Testis (tissue), 3 donors: ENCODE data around the gene IL4I1. TPM values are rescaled to one million over a fixed set of nuclear protein-coding genes. Genes with fewer than 3 reads are reported as not detected.

Experiments
- DNase-seq: peaks from one replicate; pipeline ENCODE4 v3.0.0-alpha.2; 2019
- H3K27ac ChIP-seq, 2 donors: fragments of 200-600 bp; sonication (generic); one replicate each; pipeline ENCODE4 v1.5.1; 2019
- H3K27me3 ChIP-seq: fragments of 200-600 bp; sonication (generic); one replicate; pipeline ENCODE4 v1.5.1; 2019
- H3K36me3 ChIP-seq: fragments of 200-600 bp; sonication (generic); one replicate; pipeline ENCODE4 v1.5.1; 2017; ENCODE audit warnings: low read depth; ENCODE audit errors: missing control alignments
- H3K4me1 ChIP-seq: fragments of 200-600 bp; sonication (generic); one replicate; pipeline ENCODE4 v1.5.1; 2019
- H3K4me3 ChIP-seq, 2 donors: fragments of 200-600 bp; sonication (generic); one replicate each; pipeline ENCODE4 v1.5.1; 2017 to 2019
- H3K9me3 ChIP-seq: fragments of 200-600 bp; sonication (generic); one replicate; pipeline ENCODE4 v1.5.1; 2017
- CTCF ChIP-seq, 3 experiments: fragments of 450-650 bp in 2 of 3; fragments of 200-600 bp in 1 of 3; sonication (generic) in 1 of 3; IDR thresholded peaks; one replicate each; pipeline ENCODE4 v1.5.1; 2016 to 2019; ENCODE audit warnings: antibody characterized with exemption in 3 of 3, mild to moderate bottlenecking in 2 of 3, moderate library complexity in 1 of 3
- POLR2A ChIP-seq: fragments of 450-650 bp; IDR thresholded peaks from one replicate; pipeline ENCODE4 v1.6.1; 2017; ENCODE audit warnings: antibody characterized with exemption, mild to moderate bottlenecking, moderate library complexity
- WGBS, 2 donors: methylation state at CpG; one replicate each; pipeline ENCODE4 v1.1.5; 2018; 5-methylcytosine and 5-hydroxymethylcytosine counted together
- intact Hi-C: fragments of 100-400 bp; cut with DNase I; formaldehyde crosslinking; loops from one replicate; pipeline ENCODE4 v1.15.1; 2023; ENCODE audit warnings: low total_unique reads
- polyA plus RNA-seq: library from polyadenylated mRNA; stranded (reverse); fragments of 350-450 nt; fragmentation: Illumina TruSeq; extraction: RNeasy Lipid Tissue Mini Kit (QIAGEN cat#74804); gene quantifications from one replicate; pipeline ENCODE4 v1.2.3, GENCODE V29; 2014; ENCODE audit warnings: low read depth, low replicate concordance; ENCODE audit not compliant: insufficient read depth
- total RNA-seq, 2 donors: library from RNA; depleted of rRNA; stranded (reverse); fragments of >200 nt; gene quantifications; one replicate each; pipeline ENCODE4 v1.2.3, GENCODE V29; 2016

IL4I1 gene
- total and polyA plus RNA-seq, 3 donors from 2014 or later: 17.1 to 61.9 (median 20.4) TPM

- DNase-seq: peak; percentile 62
- no peak overlapping the region for H3K4me3 ChIP-seq
- H3K27ac ChIP-seq: peak overlapping the region; percentile 21 to 39
- TF ChIP-seq CTCF (IDR thresholded peaks at IDR 0.05) (no peak), POLR2A (no peak)
- intact Hi-C loops: no loop called here
- H3K27me3 ChIP-seq: no peaks in the 10 kb centered on the region
- H3K9me3 ChIP-seq: no peaks in the 10 kb centered on the region
- peaks cover 30% of the 10 kb centered on the region for H3K4me1 ChIP-seq
- 53 to 68% methylated on average over 14 to 21 of the region's 21 CpGs for WGBS, 2 donors
- no peaks in the 10 kb centered on the region for H3K36me3 ChIP-seq
Measured at GRCh38 chr19:49912965-49913685, 16.4 kb upstream of the IL4I1 start.

- intact Hi-C loops: no loop called here
- Histone ChIP-seq H3K4me1 (peaks cover 30% of the 10 kb centered on the region), H3K27me3 (no peaks in the 10 kb centered on the region), H3K9me3 (no peaks in the 10 kb centered on the region), H3K36me3 (no peaks in the 10 kb centered on the region), H3K4me3 (no peak overlapping the region), H3K27ac (peak overlapping the region in 1 of 2 donors; percentile 44)
- DNase-seq: no peak
- no peak for TF ChIP-seq CTCF (IDR thresholded peaks at IDR 0.05)
- no peak for TF ChIP-seq POLR2A
- 51 to 63% methylated on average over 9 of the region's 9 CpGs for whole genome bisulfite sequencing, 2 donors
Measured at GRCh38 chr19:49911381-49912145, 14.9 kb upstream of the IL4I1 start.

GRCh38 chr19:49910179-49910578, 13.5 kb upstream of the IL4I1 start:
- no peak for TF ChIP-seq POLR2A
- TF ChIP-seq CTCF (IDR thresholded peaks at IDR 0.05): no peak
- H3K9me3 ChIP-seq: no peaks in the 10 kb centered on the region
- no peak overlapping the region for H3K4me3 ChIP-seq
- H3K36me3 ChIP-seq: no peaks in the 10 kb centered on the region
- H3K4me1 ChIP-seq: peaks cover 30% of the 10 kb centered on the region
- H3K27me3 ChIP-seq: no peaks in the 10 kb centered on the region
- WGBS, 2 donors: 80 to 90% methylated on average over 2 to 5 of the region's 5 CpGs
- DNase-seq: no peak
- no peak overlapping the region for H3K27ac ChIP-seq
- intact Hi-C loops: no loop called here

- H3K36me3 ChIP-seq: no peaks in the 10 kb centered on the region
Measured at GRCh38 chr19:49908480-49909420, 12.1 kb upstream of the IL4I1 start.

More at GRCh38 chr19:49908480-49909420, 12.1 kb upstream of the IL4I1 start:
- peaks cover 30% of the 10 kb centered on the region for H3K4me1 ChIP-seq
- no peaks in the 10 kb centered on the region for H3K27me3 ChIP-seq
- whole genome bisulfite sequencing, 2 donors: 95% methylated on average over 22 to 37 of the region's 37 CpGs
- H3K9me3 ChIP-seq: no peaks in the 10 kb centered on the region
- intact Hi-C loops: no loop called here
- H3K4me3 ChIP-seq: no peak overlapping the region
- no peak for DNase-seq
- no peak overlapping the region for H3K27ac ChIP-seq
- TF ChIP-seq POLR2A: no peak
